Loucy (cell line): ENCODE data around the gene SPINK13.

Experiments
- H2AFZ ChIP-seq: fragments of 200-600 bp; sonication (generic); 2 replicates; pipeline ENCODE4 v1.6.0; 2016; ENCODE audit warnings: antibody characterized with exemption, mild to moderate bottlenecking, low read length, moderate library complexity
- H3F3A ChIP-seq: fragments of 200-600 bp; 2 replicates; pipeline ENCODE4 v1.6.0; 2016; ENCODE audit warnings: antibody characterized with exemption, low read depth, mild to moderate bottlenecking
- H3K27me3 ChIP-seq: fragments of 200-600 bp; sonication (generic); 2 replicates; pipeline ENCODE4 v1.6.1; 2014; ENCODE audit warnings: low read length, mild to moderate bottlenecking; ENCODE audit not compliant: insufficient read depth, poor library complexity, severe bottlenecking
- H3K36me3 ChIP-seq: fragments of 200-600 bp; sonication (generic); 2 replicates; pipeline ENCODE4 v1.6.1; 2016; ENCODE audit warnings: low read length; ENCODE audit not compliant: insufficient read depth
- H3K4me1 ChIP-seq: fragments of 200-600 bp; sonication (generic); 2 replicates; pipeline ENCODE4 v1.5.1; 2014; ENCODE audit warnings: low read length, mild to moderate bottlenecking; ENCODE audit not compliant: insufficient read depth, poor library complexity, severe bottlenecking
- H3K4me2 ChIP-seq: fragments of 200-600 bp; sonication (generic); 2 replicates; pipeline ENCODE4 v1.6.0; 2014; ENCODE audit warnings: antibody characterized with exemption, low read length, low read depth, mild to moderate bottlenecking; ENCODE audit not compliant: poor library complexity, severe bottlenecking
- H3K4me3 ChIP-seq: fragments of 200-600 bp; sonication (generic); 2 replicates; pipeline ENCODE4 v1.5.1; 2014; ENCODE audit warnings: low read length, mild to moderate bottlenecking, mixed read lengths; ENCODE audit not compliant: poor library complexity, severe bottlenecking
- H3K79me2 ChIP-seq: fragments of 200-600 bp; sonication (generic); 2 replicates; pipeline ENCODE4 v1.6.1; 2014; ENCODE audit warnings: low read length; ENCODE audit not compliant: insufficient read depth
- H3K9ac ChIP-seq: fragments of 200-600 bp; sonication (generic); 2 replicates; pipeline ENCODE4 v1.6.0; 2014; ENCODE audit warnings: mild to moderate bottlenecking, low read depth, low read length, moderate library complexity; ENCODE audit not compliant: poor library complexity, severe bottlenecking
- H3K9me2 ChIP-seq: fragments of 200-600 bp; sonication (generic); replicated peaks from 2 replicates; pipeline ENCODE4 v1.6.1; 2016; ENCODE audit warnings: low read depth, low read length, mixed read lengths
- H3K9me3 ChIP-seq: fragments of 200-600 bp; sonication (generic); 2 replicates; pipeline ENCODE4 v1.6.1; 2014; ENCODE audit warnings: mild to moderate bottlenecking, antibody characterized with exemption, low read length, low read depth; ENCODE audit not compliant: insufficient read depth
- H4K20me1 ChIP-seq: fragments of 200-600 bp; sonication (generic); 2 replicates; pipeline ENCODE4 v1.6.0; 2014; ENCODE audit warnings: antibody characterized with exemption, low read length, mild to moderate bottlenecking; ENCODE audit not compliant: insufficient read depth, poor library complexity, severe bottlenecking
- EZH2phosphoT487 ChIP-seq: fragments of 200-600 bp; IDR thresholded peaks from 2 replicates; pipeline ENCODE4 v1.6.1; 2018; ENCODE audit warnings: antibody characterized with exemption, mild to moderate bottlenecking, moderate library complexity, borderline replicate concordance
- TF ChIP-seq, protein P1 (sequence below): fragments of 200-600 bp; sonication (generic); conservative IDR thresholded peaks from 2 replicates; pipeline ENCODE4 v1.5.1; 2014; ENCODE audit warnings: mild to moderate bottlenecking, antibody characterized with exemption, low read length

The SPINK13 gene

DNA sequence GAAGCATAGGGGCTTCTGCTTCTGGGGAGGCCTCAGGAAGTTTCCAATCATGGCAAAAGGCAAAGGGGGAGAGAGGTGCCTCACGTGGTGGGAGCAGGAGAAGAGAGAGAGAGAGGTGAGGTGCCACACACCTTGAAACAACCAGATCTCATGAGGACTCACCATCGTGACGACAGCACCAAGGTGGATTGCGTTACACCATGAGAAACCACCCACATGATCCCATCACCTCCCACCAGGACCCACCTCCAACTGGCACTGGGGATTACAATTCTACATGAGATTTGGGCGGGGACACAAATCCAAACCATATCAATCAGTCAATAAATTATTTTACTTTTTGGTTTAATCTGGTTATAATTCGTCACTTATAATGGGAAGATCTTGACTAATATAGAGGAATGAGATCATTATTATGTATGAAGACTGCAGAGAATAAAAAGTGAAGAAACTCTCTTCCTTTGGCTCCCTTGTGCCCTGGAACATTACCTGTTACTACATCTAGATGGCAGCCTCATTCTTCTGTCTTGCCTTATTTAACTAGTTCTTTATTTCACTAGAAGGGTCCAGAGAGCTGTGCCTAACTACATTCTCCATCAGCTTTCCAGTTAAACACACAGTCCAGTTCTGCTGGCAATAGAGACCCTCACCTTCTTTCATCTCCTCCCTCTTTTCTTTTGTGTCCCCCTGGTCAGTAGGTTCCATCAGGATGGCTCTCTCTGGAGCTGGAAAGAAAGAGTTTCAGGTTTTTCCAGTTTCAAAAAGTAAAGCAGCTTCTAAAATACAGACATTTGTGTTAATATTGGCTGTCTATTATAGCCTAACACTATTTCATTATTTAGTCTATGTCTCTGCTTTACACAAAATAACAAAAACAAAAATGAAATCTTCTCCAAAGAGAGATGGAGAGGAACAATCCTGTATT is 21.9 kb downstream of the SPINK13 start:
- Histone ChIP-seq H3K36me3 (no peaks in the 10 kb centered on the region), H3K9me3 (no peaks in the 10 kb centered on the region), H3K9ac (no peak overlapping the region), H2AFZ (peak overlapping the region; percentile 19; the same call in 1 of the 2 replicates), H3K4me2 (no peak overlapping the region), H4K20me1 (no peaks in the 10 kb centered on the region), H3F3A (no peaks in the 10 kb centered on the region), H3K79me2 (no peaks in the 10 kb centered on the region), H3K4me3 (no peak overlapping the region), H3K4me1 (no peaks in the 10 kb centered on the region), H3K27me3 (no peaks in the 10 kb centered on the region), H3K9me2 (no peaks in the 10 kb centered on the region)
- TF ChIP-seq, protein P1, sequence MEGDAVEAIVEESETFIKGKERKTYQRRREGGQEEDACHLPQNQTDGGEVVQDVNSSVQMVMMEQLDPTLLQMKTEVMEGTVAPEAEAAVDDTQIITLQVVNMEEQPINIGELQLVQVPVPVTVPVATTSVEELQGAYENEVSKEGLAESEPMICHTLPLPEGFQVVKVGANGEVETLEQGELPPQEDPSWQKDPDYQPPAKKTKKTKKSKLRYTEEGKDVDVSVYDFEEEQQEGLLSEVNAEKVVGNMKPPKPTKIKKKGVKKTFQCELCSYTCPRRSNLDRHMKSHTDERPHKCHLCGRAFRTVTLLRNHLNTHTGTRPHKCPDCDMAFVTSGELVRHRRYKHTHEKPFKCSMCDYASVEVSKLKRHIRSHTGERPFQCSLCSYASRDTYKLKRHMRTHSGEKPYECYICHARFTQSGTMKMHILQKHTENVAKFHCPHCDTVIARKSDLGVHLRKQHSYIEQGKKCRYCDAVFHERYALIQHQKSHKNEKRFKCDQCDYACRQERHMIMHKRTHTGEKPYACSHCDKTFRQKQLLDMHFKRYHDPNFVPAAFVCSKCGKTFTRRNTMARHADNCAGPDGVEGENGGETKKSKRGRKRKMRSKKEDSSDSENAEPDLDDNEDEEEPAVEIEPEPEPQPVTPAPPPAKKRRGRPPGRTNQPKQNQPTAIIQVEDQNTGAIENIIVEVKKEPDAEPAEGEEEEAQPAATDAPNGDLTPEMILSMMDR: peak; percentile 58
- no peak for TF ChIP-seq EZH2phosphoT487

DNA sequence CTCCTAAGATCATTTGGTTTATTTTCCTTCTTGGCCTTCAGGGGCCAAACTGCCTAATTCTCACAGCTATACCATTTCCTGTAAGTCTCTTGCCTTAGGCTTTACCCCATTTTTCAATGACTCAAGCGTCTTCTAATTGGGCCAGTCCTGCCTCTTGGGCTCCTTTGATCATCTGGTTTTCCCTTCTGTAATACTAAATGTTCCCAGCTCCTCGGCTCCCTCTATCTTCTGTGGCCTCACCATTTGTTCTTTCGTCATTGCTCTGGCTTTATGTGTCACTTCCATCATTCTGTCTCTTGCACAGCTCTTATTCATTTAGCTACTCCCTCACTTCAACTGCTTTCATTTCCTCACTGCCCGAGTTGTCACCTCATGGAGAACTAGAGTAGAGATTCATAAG is 29.1 kb downstream of the SPINK13 start:
- Histone ChIP-seq H3K9me3 (no peaks in the 10 kb centered on the region), H3K79me2 (no peaks in the 10 kb centered on the region), H3K9ac (no peak overlapping the region), H3K4me2 (no peak overlapping the region), H3K4me1 (no peaks in the 10 kb centered on the region), H2AFZ (no peak overlapping the region), H3K4me3 (no peak overlapping the region), H3K27me3 (no peaks in the 10 kb centered on the region), H3F3A (no peaks in the 10 kb centered on the region), H3K36me3 (no peaks in the 10 kb centered on the region), H4K20me1 (no peaks in the 10 kb centered on the region), H3K9me2 (no peaks in the 10 kb centered on the region)
- TF ChIP-seq EZH2phosphoT487: no peak
- TF ChIP-seq, protein P1: no peak

DNA sequence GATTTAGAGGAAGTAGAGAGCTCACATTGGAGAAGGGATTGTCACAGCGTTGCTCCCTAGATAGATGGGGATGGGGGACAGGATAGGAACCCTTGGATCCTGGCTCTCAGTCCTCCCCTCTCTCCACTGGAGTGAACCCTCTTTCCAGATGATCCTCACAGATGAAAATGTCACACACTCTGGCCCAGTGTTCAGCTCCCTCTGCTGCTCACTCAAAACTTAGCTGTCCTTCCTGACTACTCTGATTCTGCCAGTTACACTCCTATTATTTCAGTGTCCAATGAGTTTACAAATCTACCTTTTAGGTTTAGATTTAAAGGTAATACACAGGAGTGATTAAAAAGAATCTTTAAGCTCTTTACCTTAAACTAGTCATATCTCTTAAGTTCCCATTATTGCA is 37.9 kb downstream of the SPINK13 start:
- Histone ChIP-seq H4K20me1 (no peaks in the 10 kb centered on the region), H3F3A (no peaks in the 10 kb centered on the region), H3K36me3 (no peaks in the 10 kb centered on the region), H3K79me2 (no peaks in the 10 kb centered on the region), H3K4me1 (no peaks in the 10 kb centered on the region), H3K27me3 (no peaks in the 10 kb centered on the region), H3K9ac (no peak overlapping the region), H2AFZ (no peak overlapping the region), H3K4me3 (no peak overlapping the region), H3K9me3 (no peaks in the 10 kb centered on the region), H3K4me2 (no peak overlapping the region), H3K9me2 (no peaks in the 10 kb centered on the region)
- TF ChIP-seq, protein P1: 0 out of 2 replicates have a peak, but pooled peaks have one; percentile 9
- TF ChIP-seq EZH2phosphoT487: no peak
